Activated T-cell treated with anti-CD3 and anti-CD28 coated beads for 4 hours (primary cell): ENCODE measurements around the gene TLR3.
A peak's percentile ranks its signal among the peaks of the same experiment; 100 is the strongest.
"Not testable (repeated sequence)": the region's sequence is repeated elsewhere in the genome, so short reads cannot be mapped to it uniquely, and the experiment has no call there.

ENCODE experiments used
- DNase-seq: peaks from one replicate; pipeline ENCODE4 v3.0.0-alpha.2; 2020

The TLR3 gene

GRCh38 chr4:186050135-186050534, 18.8 kb upstream of the TLR3 start:
- DNase-seq, result not testable (repeated sequence)

DNA sequence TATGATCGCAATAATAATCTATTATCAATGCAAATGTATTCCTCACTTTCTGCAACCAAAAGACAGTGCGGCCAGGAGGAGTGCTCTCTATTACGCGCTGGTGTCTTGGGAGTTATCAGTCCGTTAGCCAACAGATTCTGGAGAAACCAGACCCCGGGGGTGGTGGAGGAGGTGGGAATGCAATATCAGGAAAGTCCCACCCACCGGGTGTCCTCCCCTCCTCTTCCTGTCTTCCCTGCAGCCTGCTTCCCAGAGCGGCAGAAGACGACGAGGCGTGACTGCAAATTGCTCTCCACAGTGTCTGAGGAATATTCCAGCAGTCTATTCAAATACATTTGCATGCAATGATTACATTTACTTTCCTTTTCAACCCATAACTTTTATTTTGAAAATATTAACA, 17.9 kb upstream of the TLR3 start:
- no peak for DNase-seq

DNA sequence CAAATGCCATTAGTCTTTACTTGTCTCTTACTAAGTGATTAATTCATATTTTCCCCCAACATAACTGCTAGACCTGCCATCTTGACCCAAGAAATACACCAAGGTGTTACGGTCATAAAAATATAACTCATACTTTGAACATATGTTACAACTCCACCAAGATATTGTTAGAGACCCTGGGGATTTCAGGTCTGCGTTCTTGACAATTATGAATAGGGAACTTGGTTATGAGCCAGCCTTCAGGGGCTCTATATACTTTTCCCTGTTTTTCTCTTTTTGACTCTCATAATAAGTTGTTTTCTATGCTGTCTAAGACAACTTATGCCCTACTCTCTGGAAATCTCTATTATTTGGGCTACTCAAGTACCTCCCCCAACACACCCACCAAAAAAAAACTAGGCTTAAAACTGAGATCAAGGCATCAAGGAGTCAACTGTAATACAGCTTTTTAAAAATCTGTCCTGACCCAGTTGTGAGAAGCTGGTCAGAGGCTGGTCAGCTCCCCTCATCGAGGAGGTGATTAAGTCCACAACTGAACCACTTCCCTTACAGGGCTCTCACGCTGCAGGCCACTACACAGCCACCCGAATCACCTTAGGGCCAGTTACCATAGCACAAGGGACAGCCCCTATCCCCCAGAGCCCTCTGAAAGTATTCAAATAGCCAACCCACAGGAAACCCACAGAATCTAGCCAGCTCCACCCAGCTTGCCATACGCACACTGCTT, 10.5 kb upstream of the TLR3 start:
- DNase-seq, result no peak

DNA sequence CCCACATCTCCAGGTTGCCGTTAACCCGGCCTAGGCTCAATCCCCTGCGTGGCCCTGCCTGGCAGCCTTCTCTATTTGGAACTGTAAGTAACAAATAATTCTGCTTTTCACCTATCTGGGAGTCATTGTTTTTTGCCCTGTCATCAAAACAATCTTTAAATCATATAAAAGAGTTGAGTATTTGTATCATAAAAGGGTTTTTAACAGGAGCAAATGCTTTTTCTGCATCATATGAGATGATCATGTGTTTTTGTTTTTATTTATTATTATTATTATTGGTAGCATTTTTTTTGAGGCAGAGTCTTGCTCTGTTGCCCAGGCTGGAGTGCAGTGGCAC, 10.0 kb upstream of the TLR3 start:
- no peak for DNase-seq

GRCh38 chr4:186061921-186062320, 7.0 kb upstream of the TLR3 start:
- DNase-seq, result no peak

- DNase-seq, result peak; percentile 5
Observed at GRCh38 chr4:186067757-186068385, 1.1 kb upstream of the TLR3 start.

DNA sequence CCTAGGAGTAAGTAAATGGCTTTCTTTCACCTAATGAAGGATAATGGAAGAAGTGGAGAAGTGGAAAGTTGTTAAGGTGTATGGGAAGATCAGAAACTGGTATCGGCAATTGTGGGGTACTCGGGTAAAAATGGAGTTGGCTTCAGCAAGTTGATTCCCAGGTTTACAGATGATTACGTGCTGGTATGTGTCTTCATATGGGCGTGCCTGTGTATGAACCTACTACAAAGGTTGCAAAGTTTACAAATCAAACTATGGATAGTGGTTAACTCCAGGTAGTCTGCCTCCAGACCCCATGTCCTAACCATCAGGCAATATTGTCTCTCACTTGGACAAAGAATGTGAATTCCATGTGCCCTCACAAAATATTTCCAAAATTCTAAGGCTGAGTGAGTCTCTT, 773 bp downstream of the TLR3 start:
- no peak for DNase-seq

DNA sequence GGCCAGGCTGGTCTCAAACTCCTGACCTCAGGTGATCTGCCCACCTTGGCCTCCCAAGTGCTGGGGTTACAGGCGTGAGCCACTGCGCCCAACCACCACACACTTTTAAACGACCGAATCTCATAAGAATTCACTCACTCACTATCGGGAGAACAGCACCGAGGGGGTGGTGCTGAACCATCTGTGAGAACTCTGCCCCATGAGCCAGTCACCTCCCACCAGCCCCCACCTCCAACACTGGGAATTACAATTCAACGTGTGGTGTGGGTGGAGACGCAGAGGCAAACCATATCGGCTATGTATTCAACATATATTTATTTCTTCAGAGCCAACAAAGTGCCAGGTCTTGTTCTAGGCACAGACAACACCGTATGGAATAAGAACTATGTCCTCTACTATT, 3.6 kb downstream of the TLR3 start:
- no peak for DNase-seq

DNA sequence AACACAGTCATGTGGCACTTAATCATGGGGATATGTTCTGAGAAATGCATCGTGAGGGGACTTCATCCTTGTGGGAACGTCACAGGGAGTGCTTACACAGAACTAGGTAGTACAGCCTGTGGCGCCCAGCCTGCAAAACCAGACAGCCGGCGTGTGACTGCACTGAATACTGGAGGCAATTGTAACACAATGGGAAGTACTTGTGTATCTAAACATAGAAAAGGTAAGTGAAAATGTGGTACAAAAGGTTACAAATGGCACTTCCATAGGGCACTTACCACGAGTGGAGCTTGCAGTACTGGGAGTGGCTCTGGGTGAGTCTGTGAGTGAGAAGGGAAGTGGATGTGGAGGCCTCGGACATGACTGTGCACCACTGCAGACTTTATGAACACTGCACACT, 5.2 kb downstream of the TLR3 start:
- no peak for DNase-seq

DNA sequence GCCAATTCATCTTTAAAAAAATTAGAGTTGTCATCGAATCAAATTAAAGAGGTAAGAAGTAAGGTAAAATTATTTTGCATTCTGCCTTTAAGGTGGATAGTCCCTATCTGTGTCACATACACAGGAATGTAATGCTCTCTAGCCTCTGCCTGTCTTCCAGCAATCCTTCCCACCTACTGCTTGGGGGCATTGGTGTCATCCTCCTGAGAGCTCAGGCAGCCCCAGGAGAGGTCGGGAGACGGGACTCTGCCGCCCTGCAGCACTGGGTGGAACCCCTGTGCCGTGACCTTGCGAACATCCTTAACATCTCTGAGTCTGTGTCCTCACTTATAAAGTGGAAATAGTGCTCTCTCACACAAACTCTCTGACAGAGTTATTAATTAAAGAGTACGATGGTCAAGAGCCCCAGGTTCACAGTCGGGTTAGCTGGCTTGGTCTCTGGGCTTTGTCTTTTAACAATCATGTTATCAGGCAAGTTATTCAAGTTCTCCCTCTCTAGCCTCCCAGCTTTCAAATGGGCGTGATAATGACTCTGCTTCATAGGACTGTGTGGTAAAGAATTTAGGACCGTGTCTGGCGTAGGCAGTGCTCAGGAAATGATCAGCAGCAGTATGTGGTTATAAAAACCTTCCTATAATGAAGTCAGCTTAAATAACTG, 10.2 kb downstream of the TLR3 start:
- no peak for DNase-seq

DNA sequence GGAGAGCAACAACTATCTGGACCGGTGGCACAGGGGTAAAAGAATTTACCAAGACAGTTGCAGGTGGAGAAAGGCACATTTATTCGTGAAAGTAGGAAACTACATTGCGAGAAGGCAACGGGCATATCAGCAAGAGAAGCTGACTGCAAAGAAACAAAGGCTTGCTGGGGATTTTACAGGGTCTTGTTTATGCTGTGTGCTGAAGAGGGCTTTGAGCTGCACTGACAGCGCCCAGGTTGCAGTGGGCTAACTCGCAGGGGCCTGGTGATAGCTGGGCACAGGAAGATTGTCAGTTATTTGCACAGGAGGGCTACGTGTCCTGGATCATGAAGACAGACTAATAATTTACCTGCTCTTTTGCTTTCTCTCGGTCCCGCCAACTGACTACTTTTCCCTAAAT, 10.7 kb downstream of the TLR3 start:
- DNase-seq, result no peak

- no peak for DNase-seq
Observed at GRCh38 chr4:186081202-186081807, 12.3 kb downstream of the TLR3 start.

- DNase-seq, result no peak
Observed at GRCh38 chr4:186082221-186082620, 13.3 kb downstream of the TLR3 start.

DNA sequence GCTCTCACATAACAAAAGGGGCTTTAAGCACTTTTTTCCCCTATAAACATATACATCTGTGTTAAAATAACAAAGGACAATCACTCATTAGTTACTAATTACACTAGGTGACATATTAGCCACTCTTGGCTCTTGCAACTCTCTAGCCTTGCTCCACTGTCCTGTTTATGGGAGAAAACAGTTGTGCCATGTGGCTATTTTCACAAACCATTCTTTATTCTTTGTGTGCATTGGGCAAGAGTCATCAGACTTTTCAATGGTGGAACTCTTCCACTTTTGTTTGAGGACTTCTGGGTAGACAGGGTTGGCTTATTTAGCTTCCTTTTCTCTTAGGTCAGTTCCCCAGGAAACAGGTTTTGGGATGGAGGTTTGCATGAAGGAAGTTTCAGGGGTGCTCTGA, 19.6 kb downstream of the TLR3 start:
- no peak for DNase-seq

DNA sequence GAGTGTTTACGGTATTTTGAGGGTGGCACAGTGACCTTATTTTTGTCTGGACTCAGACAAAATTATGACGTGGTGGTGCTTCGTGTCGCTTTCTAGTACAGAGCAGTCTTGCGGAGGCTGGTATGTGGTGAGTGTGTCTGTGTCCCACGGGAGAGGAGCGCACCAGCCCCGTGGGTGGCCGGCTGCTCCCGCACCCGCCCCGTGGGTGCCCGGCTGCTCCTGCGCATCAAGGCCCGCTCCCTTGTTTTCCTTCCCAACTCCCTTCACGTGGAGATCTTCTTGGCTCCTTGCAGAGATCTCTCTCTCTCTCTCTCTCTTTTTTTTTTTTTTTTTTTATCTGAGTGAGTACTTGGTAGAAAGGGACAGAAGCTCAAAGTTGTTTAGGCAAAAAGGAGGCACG, 23.3 kb downstream of the TLR3 start:
- DNase-seq, result no peak

GRCh38 chr4:186095406-186095805, 26.4 kb downstream of the TLR3 start:
- DNase-seq, result no peak

DNA sequence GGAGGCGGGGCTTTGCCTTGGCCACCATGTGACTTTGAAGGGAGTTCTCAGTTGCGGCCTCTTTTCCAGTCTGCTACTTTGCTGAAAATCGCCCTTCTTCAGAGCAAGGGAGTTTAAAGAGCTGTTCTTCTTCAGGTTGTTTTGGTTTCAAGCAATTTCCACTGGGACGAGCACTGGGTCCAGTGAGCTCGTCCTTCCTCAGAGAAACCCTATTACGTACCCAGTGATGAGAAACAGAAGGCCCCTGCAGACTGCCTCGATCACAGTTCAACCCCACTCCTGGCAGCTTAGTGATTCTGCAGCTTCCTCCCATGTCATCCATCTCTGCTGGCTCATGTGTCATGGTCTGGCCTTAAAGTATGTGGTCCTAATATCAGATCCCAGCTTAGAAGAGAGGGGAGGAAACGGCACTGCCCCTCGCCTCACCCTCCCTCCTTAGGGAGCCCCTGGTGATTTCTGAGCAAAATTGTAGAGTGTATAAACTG, 27.8 kb downstream of the TLR3 start:
- no peak for DNase-seq

DNA sequence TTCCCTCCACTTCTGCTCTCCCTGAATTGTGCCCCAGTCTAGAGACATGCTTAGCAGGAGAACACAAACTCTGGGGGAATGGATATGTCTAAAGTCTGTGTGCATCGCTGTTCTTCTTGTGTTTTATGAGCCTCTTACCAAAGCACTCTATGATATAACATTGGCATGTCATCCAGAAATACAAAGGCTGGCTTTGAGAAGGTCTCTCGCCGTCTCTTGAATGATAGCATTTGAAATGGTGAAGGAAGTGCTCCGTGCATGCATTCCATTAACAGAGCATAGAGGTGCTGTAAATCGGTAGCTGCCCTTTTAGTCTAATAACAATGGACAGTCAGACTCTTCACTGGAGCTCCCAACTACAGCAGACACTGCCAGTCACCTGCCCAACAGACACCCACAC, 28.4 kb downstream of the TLR3 start:
- DNase-seq, result no peak

- no peak for DNase-seq
Observed at GRCh38 chr4:186102931-186103330, 34.0 kb downstream of the TLR3 start.

GRCh38 chr4:186104114-186104889, 35.3 kb downstream of the TLR3 start, which contains the start of gene FAM149A:
TSS of gene FAM149A (plus strand) at chr4:186104704.
- peak; percentile 39 for DNase-seq

DNA sequence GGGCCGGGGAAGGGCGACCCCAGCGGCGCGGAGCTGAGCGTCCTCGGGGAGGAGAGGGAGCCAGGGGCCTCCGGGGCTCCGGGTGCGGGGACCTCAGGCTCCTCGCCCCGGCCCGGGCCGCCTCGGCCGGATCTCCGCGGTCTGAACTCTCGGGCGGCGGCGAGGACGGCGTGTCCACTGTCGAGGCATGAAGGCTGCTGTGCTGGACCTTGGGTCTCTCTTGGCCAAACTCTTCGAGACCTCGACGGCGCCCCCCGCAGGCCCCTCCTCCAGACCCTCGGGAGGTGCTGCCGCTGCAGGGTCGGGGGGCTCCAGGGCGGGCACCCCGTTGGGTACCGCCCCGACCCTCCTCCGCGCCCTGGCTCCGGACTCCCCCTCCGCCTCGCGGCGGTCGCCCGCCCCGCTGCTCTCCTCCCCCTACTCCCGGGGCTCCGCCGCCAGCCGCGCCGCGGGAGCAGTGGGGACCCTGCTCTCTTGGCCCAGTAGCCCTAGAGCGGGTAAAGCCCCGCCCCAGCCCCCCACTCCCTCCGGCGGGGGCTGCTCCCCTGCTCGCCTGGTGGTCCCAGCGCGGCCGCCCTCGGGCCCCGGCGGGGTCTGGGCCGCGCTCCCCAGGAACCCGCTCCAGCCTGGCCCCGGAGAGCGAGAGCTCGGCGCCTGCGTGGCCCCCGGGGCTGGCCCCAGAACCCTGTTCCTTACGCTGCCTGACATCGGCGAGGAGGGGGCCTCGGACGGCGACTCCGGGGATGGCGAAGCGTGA, 36.1 kb downstream of the TLR3 start:
- DNase-seq, result no peak

GRCh38 chr4:186105647-186106321, 36.8 kb downstream of the TLR3 start:
- no peak for DNase-seq
